Astrocyte of the spinal cord (primary cell): ENCODE results near the gene TES.

Experiments
- DNase-seq: peaks from one replicate; pipeline ENCODE4 v3.0.0; 2011; ENCODE audit warnings: low read depth, low spot score
- H3K4me3 ChIP-seq: 2 replicates; pipeline ENCODE4 v1.5.1; 2011; ENCODE audit warnings: low read depth, mild to moderate bottlenecking, low read length, moderate library complexity
- in situ Hi-C: cut with HindIII; loops from 2 replicates; pipeline ENCODE4 v1.10.0; 2017; ENCODE audit warnings: low sequenced_read_pairs
- TF ChIP-seq, protein P1 (sequence below): IDR thresholded peaks from 2 replicates; pipeline ENCODE4 v1.5.1; 2012; ENCODE audit warnings: low read depth, mild to moderate bottlenecking, low read length, inconsistent platforms

The TES gene

DNA sequence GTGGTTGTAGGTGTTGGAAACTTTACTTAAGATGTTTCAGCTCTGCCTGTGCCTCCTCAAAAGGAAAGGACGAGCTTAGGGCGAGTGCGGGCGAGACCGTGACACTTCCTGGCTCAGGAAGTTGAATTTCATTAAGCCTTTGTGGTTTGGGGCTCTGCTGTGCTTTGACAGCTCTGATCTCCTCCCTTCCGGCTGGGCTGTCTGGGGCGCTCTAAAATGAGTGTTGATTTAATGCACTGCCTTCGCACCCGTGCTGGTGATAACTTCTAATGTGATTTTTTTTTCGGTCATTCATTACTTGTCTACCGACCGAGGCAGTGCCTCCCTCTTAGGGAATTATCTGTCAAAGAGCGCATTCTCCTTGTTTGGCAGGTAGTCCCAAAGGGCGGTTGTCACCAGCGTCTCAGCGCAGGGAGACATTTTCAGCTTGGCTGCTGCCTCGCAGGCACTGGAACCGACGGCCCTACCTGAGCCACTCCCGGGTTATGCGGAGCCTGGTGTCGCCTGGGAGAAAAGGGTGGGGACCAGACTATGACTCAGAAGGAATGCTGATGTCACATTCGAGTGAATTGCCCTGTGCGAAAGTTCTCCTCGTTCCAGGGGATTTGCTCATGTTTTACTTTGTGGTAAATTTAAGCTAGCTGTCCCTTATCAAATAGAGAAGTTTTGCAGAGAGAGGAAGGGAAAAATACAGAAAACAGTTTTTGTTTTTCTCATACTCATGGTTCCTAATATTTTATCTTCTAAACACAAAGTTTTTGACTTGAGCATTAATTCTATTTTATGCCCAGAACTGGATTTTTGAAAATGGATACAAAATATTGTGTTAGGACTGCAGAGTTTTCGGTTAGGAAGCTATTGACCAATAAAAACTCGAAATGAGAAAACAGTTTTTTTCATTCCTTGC, 920 bp downstream of the TES start:
- TF ChIP-seq, protein P1, sequence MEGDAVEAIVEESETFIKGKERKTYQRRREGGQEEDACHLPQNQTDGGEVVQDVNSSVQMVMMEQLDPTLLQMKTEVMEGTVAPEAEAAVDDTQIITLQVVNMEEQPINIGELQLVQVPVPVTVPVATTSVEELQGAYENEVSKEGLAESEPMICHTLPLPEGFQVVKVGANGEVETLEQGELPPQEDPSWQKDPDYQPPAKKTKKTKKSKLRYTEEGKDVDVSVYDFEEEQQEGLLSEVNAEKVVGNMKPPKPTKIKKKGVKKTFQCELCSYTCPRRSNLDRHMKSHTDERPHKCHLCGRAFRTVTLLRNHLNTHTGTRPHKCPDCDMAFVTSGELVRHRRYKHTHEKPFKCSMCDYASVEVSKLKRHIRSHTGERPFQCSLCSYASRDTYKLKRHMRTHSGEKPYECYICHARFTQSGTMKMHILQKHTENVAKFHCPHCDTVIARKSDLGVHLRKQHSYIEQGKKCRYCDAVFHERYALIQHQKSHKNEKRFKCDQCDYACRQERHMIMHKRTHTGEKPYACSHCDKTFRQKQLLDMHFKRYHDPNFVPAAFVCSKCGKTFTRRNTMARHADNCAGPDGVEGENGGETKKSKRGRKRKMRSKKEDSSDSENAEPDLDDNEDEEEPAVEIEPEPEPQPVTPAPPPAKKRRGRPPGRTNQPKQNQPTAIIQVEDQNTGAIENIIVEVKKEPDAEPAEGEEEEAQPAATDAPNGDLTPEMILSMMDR = no peak
- peak; percentile 91 for DNase-seq
- peak overlapping the region; percentile 83 for H3K4me3 ChIP-seq
- in situ Hi-C loops = no loop called here

DNA sequence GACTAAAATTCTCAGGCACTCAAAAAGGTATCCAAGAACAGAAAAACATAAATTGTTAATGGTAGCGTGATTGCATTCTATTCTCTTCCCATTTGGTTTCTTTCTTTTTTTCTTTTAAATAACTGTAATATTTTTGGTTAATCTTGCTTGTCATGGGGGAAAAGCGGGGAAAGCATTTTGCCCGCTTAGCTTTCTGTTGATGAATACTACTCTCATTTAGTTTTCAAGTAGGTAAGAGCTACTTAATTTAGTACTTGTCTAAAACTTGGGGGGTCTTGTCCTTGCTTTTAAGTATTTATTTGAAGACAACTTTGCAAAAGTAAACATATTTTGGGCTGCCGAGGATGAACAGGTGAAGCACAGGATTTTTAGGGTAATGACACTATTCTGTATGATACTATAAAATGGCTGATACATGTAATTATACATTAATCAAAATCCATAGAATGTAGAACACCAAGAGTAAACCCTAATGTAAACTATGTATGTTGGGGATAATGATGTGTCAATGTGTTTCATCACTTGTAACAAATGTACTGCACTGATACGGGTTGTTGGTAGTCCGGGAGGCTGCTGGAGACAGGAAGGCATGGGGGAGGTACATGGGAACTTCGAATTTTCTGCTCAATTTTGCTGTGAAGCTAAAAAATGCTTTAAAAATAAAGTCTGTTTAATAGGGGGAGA, 1.7 kb downstream of the TES start:
- in situ Hi-C loops = no loop called here
- TF ChIP-seq, protein P1 = no peak
- no peak for DNase-seq

GRCh38 chr7:116212869-116213268, 2.5 kb downstream of the TES start:
- no peak for DNase-seq
- H3K4me3 ChIP-seq = peak overlapping the region; percentile 83
- in situ Hi-C loops = no loop called here

More for the DNA sequence above, 1.7 kb downstream of the TES start:
- H3K4me3 ChIP-seq = peak overlapping the region; percentile 83

GRCh38 chr7:116213361-116214130, 3.2 kb downstream of the TES start:
- TF ChIP-seq, protein P1 = no peak
- no peak overlapping the region for H3K4me3 ChIP-seq
- in situ Hi-C loops = no loop called here
- DNase-seq = no peak

More at GRCh38 chr7:116212869-116213268, 2.5 kb downstream of the TES start:
- TF ChIP-seq, protein P1 = no peak

- H3K4me3 ChIP-seq = no peak overlapping the region
- TF ChIP-seq, protein P1 = no peak
- DNase-seq = no peak
- in situ Hi-C loops = no loop called here
Measured at GRCh38 chr7:116214921-116215320, 4.6 kb downstream of the TES start.

GRCh38 chr7:116215551-116215950, 5.2 kb downstream of the TES start:
- H3K4me3 ChIP-seq = no peak overlapping the region
- TF ChIP-seq, protein P1 = no peak
- in situ Hi-C loops = no loop called here
- DNase-seq = no peak
